GM19351 (cell line): ENCODE measurements around the gene C5orf47.

Experiments
- ATAC-seq: cut with Tn5 transposase; IDR thresholded peaks from one replicate; pipeline ENCODE4 v1.9.1; 2021; ENCODE audit warnings: mild to moderate bottlenecking, moderate library complexity; ENCODE audit not compliant: unreplicated experiment

Gene C5orf47

DNA sequence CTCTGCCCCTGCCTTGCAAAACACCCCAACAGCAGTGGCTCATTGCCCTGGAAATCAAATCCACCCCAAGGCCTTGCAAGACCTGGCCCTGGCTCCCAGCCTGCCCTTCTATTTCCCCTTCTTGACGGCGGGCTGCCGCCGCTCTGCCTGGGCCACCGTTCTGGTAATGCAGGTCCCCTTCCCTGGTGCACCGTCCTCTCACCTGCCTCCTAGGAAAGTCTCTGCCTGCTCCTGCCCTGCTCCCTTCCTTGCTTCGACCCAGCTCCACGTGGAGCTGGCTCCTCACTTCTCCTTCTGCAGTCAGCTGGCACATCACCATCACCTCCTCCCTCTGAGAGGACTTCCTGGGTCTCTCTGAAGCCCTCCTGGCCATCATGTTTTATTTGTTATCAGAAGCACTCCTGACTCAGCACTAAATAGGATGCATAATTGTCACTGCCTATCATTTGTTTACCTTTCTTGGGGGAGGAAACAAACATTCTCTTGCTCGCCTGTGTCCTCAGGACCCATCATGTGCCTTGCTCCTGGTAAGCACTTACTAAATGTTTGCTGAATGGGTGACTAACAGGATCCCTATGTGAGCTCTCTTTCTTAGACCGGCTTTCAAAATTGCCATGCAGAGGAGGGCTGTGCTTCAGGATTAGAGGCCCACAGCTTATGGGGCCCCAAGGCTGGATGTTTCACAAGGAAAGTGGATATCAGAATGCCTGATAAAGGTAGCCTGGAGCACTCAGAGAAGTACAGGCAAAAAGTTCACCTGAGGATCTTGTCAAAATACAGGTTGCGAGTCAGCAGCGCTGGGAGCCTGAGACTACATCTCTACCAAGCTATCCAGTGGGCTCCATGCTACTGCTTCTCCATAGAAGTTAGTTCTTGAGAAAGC, 19.6 kb upstream of the C5orf47 start:
- ATAC-seq = no peak

DNA sequence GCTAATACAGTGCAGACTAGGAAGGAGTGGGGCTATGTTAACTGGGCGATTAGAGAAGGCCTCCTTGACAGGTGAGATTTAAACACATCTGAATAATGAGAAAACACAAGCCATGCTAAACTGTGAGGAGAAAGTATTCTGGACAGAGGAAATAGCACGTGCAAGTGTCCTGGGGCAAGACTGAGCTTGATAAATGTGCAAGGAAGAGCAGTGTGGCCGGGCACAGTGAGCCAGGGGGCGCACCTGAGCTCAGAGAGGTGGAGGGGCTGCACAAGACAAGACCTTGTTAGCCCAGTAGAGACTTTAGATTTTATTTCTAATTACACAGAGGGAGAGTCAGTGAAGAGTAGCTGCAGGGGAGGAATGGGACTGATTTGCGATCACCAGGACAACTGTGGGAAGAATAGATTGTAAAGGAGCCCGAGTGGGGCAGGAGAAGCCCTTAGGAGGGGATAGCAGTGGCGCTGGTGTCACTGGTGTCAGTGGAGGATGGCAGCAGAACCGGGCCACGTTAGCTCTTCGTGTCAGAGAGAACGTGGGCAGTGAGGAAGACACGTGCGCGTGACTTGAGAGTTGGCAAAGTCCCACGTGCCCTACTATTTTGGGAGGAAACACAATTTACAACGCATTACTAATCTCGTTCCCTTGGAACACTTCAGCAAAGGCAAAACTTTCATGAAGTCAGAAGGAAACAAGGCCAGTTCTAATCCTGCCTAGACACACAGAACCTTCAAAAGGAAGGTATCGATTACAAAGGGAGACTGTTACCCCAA, 17.9 kb upstream of the C5orf47 start:
- no peak for ATAC-seq

DNA sequence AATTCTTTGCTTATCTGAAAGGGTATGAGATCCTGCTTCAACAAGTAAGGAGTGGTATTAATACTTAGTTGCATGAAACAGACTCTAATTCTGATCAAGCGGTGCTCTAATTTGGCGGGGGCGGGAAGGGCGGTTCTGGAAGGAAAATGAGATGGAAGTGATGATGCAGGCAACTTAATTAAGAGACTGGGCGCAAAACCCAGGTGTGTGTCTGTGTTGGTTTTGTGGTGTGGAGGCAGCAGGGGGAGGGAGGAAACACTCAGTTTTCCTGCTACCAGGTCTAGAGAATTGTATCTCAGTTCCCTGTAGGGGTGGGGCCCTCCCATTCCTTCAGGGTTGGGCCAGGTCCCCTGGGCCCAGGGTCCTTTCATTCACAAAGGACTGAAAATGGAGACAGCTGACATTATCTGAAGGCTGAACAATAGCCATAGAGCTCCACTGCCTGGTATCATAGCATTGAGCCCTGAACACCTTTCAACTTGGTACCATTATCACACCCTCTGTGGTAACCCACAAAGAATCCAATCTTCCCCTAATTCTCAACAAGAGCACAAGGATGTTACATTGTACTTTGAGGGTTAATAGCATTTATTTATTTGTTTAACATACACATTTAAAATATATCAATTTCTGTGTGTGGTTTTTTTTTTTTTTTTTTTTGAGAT, 17.2 kb upstream of the C5orf47 start:
- no peak for ATAC-seq

DNA sequence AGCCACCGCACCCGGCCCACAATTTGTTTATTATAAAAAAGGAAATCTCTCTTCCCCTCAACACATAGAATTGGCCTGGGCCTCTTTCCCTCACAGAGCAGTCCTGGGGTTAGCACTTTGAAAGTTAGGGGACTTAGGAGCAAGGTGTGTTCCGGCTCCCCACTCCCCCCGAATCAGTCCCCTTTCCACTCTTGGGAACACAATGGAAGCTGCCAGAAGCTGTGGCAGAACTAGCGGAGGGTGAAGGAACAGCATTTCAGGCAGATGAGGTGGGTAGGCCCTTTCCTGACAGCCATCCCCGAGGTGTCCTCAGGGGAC, 16.4 kb upstream of the C5orf47 start:
- no peak for ATAC-seq

DNA sequence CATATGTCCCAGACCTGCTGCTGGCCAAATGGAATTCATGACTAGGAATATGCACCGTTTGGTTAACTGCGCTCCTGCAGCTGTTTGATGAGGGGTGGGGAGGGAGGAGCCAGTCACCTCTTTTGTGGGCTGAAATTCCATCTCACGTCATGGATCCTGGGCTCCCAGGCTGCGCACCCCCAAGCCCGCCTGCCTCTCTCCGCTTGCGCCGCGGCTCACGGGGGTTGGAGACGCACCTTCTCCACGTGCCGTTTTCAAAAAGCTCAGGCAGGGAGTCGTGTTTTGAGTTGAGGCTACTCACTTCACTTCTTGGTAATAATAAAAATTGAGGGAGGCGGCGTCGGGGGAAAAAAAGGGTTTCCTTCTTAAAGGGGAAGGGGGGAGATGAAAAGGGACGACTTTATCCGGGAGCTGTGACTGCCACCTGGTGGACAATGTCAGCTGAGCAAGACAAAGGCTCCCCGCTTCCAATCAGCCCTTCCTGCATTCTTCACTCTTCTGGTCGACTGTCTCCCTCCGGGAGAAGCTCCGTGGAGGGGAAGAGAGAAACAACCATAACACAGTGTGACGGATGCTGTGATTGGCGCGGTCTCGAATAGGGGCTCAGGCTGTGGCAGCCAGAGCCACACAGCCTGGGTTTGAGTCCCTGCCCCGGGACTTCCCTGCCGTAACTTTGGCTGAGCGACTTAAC, 15.9 kb upstream of the C5orf47 start:
- ATAC-seq = peak; percentile 80

DNA sequence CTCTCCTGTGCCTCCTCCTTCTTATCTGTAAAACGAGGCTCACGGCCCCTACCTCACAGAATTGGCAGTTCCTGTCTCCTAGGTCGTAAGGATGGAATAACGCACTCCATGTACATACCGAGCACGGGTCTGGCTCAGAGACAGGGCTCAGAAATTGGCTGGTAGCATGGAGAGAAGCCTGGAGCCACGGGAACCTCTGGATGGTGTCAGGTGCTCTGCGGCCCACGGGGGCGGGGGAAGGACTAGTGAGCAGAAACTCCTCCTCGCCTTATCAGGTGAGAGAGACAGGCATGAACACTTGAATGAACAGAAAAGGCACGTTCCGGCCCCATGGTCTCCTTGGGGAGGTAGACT, 15.4 kb upstream of the C5orf47 start:
- no peak for ATAC-seq

DNA sequence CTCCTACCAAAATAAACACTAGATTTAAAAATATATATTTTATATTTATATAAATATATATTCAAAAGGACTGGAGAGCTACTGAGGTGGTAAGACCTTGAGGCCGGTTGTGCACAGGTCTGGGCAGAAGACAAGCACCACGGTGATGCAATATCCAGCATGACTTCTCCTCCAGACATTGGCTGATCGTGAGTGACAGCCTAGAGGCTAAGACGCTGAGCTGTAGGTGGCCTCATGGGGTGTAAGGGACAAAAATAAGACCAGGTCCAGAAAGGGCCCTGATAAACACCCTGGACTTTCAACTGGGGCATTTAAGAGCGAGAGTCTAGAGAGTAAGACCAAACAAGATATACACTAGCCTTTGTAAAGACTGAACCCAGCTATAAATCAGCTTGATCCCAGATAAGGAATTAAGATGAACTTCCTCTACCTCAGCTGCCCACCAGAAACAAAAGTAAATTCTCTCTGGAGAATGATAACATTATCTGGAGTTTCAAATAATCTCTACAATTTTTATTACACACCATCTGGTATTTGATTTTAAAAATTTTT, 14.2 kb upstream of the C5orf47 start:
- ATAC-seq = no peak

DNA sequence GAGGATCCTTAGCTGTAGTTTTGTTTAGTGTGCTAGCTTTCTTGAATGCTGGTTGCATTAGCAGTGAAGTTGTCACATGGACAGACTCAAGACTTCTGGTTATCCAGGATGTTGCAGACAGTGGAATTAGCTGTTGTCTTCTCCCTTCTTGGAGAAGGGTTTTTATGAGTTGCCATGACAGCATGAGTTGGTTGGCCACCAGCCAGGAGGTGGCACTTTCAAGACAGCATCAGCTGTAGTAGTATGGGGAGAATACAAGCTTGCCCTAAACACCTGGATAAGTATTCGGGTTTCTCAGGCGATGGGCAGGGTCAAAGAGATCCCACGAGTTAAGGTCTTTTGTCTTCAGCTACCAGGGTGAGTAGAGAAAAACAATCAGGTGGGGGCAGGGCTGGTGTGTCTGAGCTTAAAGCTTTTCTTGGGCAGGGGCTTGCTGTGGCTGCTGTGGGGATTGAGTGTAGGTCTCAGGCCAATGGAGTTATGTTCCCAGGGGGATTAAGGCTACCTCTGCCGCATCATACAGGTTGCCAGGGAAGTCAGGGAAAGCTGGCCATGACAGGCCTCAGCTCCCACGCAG, 7.7 kb upstream of the C5orf47 start:
- ATAC-seq = no peak

DNA sequence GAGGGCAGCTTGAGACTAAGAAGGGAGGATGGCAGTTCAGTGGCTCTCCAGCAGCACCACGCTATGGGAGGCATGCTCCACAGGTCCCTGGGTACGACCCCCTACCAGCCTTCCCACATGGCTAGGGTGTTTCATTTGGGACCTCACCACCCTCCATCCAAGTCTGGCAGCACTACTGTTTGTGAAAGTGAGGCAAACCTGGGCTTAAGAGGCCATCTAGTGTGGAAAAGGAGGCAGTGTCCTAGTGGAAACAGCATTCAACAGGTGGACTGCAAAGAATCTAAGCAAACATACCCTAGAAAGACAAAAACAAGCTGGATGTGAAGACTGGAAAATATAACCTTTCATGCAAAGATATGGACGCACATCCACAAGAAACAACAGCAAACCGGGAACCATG, 4.8 kb upstream of the C5orf47 start:
- no peak for ATAC-seq

DNA sequence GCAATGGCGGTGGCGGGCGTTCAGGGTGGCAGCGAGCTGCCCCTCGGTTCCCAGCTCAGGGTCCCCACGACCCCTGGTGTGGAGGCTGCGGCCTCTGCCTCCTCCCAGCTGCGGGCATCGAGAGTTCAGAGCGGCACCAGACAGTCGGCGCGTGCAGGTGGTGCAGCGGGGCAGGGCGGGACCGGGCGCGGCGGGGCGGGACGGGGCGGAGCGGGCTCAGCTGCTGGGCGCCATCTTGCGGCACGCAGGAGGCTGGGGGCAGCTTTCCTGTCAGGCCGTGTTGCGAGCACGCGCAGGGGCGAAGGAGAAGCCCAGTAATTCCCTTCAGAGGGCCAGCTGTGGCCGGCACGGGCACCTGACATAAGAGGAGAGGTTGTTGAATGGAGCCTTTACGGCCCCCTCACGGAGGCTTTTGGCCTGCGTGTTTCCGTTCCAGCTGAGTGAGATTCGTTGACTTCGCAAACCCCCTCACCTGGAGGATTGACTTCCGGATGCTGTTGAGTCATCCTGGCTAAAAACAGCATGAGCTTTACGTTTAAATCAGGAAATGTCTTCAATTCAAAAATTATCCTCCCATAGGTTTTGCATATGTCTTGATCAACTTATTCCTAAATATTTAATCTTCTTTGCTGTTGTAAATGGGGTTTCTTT, 587 bp downstream of the C5orf47 start:
- no peak for ATAC-seq

DNA sequence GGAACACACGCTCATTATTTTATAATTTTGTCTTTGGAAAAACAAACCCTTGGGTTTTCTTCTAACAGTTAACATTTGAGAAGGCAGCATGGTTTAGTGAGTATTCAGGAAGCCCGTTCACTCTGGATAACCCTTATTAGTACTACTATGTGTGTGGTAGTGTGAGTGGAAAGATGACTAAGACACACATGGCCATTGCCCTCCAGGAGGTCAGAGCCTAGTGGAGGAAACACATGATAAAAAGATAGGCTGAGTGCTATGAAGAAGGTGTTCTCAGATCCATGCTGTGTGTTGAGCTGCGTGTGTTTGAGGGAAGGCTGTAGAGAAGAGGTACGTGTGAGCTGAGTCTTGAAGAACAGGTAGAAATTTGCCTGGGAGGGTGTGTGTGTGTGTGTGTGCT, 8.4 kb downstream of the C5orf47 start:
- no peak for ATAC-seq

DNA sequence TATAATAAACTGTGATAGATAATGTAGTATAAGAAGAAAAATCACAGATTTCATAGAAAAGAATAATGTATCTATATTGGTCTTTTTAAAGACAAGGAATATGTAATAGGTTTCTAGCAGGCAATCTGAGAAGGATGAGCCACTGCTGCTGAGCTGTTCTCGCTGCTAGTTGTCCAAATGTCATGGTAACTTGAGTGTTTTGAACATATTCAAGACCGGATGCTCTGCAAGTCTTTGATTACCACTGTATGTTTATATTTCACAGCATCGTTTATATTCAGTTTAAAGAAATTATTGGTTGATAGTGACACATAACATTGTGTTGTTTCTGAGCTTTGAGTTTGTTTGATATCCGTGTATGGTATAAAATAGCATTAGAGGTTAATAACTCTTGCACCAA, 9.6 kb downstream of the C5orf47 start:
- no peak for ATAC-seq

DNA sequence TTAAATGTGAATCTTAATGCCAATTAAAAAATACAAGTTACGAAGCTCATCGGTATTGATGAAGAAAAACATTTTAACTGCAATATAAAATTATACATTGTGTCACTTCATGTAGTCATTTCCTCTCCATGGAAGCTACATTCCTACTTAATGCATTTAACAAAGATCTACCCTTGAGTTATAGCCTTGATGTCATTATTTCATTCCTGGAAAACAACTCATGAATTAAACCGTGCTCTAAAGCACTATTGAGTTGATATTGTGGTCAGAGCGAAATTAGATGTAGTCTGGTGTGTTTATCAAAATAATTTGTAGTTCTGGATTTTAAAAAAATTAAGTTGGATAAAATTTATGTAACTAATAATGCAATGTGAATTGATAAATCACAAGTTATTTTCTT, 11.1 kb downstream of the C5orf47 start:
- no peak for ATAC-seq

DNA sequence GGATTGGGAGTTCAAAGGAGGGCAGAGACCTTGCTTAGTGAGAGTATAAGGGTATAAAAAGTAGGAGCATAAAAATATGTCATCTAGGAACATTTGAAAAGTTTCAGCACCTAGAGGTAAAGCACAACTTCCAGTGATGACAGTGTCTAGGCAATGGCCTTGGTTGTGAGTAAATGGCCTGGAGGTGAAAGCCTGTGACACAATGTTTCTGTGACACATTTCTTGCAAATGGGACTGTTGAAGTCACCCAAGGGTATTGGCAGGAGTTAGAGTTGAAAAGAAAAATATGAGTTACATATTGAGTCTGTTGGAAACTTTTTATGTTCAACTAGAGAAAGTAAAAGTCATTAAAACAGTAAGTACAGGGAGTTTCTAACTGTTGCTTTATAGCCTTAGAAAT, 14.8 kb downstream of the C5orf47 start:
- ATAC-seq = no peak

DNA sequence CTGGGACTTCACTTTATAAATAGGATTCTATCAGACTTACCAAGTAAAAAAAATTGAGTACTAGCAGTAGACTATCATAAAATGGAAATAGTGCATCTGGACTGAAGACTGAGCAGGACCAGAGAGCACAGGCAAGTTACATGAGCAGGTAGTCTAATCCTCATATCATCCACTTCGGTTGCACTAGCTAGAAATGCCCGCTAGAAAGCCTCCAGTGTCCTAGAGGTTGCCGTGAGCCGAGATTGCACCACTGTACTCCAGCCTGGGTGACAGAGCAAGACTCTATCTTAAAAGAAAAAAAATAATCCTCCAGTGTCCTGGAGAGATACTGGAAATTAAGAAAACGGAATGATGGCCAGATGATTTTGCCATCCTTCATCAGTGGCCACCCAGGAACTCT, 20.0 kb downstream of the C5orf47 start:
- ATAC-seq = no peak

DNA sequence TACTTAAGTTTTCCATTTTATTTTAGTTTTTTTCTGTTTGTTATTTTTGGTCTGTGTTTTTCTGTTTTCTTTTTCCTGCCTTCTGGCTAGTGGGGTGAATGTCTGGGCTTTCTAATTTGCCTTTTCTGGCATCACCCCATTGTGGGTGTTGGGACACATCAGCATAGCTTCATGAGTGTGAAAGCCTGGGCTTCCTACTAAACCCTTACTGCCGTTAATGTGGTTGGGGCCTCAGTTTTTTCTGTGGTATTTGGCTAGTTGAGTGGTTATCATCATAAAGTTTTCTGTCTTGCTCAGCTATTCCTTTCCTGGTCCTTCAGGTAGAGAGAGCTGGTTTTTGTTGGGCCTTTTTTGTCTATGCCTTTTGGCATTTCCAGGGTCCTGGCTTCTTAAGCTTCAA, 21.4 kb downstream of the C5orf47 start:
- ATAC-seq = no peak

DNA sequence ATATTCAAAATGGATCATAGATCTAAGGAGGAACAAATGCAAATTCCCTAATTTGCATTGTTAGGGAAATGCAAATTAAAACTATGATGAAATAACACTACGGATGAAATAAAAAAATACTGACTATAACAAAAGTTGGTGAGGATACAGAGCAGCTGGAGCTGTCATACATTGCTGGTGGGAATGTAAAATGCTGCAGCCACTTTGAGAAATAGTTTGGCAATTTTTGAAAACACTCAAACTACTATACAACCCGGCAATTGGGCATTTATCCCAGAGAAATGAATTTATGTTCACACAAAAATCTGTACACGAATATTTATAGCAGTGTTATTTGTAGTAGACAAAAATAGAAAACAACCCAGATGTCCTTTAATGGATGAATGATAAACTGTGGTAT, 22.5 kb downstream of the C5orf47 start:
- no peak for ATAC-seq

DNA sequence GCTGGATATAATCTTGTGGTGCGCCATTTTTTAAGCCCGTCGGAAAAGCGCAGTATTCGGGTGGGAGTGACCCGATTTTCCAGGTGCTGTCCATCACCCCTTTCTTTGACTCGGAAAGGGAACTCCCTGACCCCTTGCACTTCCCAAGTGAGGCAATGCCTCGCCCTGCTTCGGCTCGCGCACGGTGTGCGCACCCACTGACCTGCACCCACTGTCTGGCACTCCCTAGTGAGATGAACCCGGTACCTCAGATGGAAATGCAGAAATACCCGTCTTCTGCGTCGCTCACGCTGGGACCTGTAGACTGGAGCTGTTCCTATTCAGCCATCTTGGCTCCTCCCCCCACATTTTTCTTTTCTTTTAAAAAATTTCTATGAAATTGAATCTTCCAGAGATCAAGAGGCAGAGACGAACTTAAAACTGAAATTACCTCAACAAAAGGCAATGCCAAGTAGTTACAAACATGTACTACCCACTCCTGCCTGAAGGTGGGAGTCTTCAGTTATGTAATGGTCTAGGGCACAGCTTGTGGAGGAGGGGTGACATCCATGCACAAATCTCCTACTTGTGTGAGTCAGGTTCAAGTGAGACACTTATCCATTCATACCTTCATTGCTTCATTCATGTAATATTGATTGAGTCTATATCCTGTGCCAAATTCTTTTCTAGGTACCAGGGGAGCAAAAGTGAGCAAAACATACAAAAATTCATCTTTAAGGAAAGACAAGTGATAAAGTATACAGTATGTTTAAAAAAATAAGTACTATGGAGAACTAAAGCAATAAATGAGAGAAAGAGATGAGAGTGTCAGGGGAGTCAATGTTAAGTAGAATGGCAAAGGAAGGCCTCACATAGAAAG, 31.3 kb downstream of the C5orf47 start:
- ATAC-seq = peak; percentile 58

DNA sequence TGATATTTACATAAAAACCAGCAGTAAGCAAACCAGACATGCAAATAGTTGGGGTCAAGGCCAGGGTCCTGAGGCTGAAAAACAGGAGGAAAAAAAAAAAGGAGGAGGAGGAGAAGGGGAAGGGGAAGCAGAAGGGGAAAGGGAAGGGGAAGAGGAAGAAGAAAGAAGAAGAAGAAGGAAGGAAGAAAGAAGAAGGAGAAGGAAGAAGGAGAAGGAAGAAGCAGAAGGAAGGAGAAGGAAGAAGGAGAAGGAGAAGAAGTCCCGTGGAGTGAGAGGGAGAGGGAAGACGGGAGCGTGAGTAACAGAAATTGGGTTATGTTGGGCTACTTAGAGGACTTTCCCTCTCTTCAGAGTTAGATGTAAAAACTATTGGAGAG, 31.9 kb downstream of the C5orf47 start:
- no peak for ATAC-seq
